Measurements from ENCODE around the gene FRG2.
"Not testable (repeated sequence)": the region's sequence is repeated elsewhere in the genome, so short reads cannot be mapped to it uniquely, and the experiment has no call there.

FRG2 gene

DNA sequence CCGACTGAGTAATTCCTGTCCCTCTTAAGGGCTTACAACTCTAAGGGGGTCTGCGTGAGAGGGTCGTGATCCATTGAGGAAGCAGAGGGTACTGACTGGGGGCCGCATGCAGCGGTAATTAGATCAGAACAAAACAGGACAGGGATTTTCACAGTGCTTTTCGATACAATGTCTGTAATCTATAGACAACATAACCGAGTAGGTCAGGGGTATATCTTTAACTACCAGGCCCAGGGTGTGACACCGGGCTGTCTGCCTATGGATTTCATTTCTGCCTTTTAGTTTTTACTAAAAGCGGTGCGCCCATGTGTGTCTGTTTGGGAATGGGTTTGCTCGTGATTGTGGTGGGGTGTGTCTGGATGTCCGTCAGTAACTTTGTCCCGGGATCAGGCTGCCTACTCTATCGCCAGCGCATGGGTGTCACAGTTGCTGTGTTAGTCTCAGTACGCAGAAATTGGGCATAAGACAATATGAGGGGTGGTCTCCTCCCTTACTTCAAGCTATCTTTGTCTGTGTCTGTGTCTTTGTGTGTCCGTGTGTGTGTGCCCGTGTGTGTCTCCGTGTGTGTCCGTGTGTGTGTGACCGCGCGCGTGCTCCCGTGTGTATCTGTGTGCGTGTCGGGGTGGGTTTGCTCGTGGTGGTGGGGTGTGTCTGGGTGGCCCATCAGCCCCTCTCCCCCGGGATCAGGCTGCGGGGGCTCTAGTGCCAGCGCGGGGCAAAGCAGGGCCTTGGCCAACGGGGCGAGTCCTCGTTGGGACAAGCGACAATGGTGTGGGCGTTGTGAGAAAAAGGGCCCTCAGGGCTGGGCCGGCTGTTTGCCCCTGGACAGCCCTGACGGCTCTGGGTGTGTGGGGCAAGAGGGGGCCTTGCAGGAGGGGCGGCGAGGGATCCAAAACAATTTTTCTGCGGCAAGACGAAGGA is 10.4 kb downstream of the FRG2 start:
- no peak for DNase-seq (ENCODE audit: low spot score)
- no peak for FAIRE-seq

DNA sequence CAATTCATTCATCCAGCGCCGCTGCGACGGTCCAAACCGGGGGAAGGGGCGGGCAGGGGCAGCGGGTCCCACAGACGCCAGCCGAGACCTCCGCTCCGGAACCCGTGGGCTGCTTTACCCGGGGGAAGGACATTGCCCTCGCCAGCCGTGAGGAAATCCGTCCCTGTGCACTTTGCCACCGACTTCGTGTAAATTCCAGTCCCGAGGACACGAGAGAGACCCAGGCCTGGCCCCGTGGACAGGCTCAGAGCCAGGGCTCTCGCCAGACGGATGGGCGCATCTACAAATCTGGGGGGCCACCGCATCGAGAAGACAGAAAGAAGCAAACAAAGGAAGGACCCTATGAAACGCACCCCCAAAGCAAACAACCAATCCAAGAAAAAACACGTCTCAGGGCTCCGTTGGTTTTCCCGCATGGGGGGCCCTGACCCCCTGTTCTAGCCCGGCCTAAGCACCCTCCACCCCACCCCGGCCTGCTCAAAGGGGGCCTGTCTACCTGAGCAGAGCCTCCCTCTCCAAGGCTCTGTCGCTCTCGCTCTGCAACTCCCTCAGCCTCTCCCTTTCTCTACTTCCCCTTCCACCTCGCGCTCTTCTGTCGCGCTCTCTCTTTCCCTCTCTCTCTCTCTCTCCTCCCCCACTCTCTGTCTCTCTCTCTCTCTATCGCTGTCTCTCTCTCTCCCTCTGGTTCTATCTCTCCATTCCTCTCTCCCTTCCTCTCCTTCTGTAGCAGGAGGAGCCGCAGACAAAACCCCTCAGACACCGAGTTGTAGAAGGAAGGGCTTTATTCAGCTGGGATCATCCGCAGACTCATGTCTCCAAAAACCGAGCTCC is 11.3 kb downstream of the FRG2 start:
- FAIRE-seq (no peak), DNase-seq (ENCODE audit: low spot score) (no peak)

DNA sequence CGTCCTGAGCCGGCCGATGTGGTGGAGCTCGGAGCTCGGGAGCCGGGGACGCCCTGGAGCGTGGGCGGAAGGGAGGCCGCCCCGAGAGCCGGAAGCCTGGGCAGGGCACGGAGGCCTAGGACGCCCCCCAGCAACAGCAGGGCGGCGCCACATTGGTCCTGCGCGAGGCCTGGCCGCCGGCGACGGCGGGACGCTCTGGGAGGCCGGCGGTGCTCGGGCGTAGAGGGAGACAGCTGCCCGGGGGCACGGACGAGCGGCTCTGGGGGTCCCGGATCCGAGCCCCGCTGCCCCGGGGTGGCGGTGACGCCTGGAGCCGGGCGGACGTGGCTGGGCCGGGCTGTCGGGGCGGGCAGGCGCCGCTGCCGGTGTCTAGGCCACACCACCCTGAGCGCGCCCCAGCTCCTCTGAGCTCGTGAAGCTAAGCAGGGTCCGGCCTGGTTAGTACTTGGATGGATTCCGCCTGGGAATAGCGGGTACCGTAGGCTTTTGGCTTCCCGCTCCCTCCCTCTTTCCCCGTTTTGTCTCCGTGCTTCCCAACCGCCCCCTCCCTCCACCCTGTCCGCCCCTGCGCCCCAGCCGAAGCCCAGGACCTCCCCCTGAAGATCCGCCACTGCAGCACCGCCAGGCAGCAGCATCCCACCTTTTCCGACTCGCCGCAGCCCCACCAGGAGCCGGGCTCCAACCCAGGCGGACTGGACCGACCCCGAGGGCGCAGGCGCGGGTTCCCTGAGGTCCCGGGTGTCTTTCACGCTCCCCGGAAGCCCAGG is 12.1 kb downstream of the FRG2 start:
- DNase-seq (ENCODE audit: low spot score) (peak; percentile 3), FAIRE-seq (no peak)

GRCh38 chr4:189989941-189990340 is 37.1 kb downstream of the FRG2 start:
- DNase-seq (ENCODE audit: low spot score); FAIRE-seq: not testable (repeated sequence)

DNA sequence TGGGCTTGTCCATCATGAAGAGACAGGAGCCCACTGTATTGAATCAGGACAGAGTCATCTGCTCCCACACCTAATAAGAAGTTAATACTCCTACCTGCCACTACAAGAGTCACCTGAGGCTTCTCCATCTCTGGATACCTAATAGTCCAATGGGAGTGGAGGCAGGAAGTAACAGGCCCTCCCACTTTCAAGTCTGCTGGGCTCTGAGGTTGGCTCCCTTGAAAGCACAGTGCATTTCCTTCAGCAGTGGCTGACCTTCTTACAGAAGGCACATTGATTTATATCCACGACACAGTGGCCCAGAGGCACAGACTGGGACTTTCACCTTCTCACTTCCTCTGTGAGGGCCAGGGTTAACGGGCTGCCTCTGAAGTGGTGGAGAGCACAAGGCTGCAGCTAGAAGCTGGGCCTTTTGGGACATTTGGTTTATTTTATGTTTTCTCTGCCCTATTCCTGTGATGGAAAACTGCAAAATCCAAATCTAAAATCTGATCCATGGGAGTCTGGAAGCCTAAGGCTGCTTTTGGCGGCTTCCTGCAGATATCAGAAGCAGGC is 38.1 kb downstream of the FRG2 start:
- DNase-seq (ENCODE audit: low spot score) (no peak), FAIRE-seq (no peak)

- DNase-seq (ENCODE audit: low spot score); FAIRE-seq: not testable (repeated sequence)
Measured at GRCh38 chr4:189985651-189986243, 41.3 kb downstream of the FRG2 start.

DNA sequence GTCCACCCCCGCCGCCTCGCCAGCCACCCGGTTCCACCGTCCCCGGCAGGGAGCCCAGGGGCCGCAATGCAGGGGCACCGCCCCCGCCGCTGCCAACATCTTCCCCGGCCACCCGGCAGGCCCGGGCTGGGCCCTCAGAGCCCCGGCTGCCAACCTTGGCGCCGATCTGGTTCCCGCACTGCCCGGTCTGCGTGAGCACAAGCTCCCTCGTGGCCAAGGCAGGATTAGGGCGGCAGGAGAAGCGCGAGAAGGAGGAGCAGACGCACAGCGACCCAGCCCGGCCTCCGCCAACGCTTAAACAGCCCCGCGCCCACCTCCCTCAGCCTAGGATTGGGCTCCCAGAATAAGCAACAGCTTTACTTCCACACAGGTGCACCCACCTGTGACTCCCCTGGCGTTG is 42.4 kb downstream of the FRG2 start:
- not testable (repeated sequence) for FAIRE-seq; DNase-seq (ENCODE audit: low spot score)

GRCh38 chr4:189983916-189984526 is 43.0 kb downstream of the FRG2 start:
- not testable (repeated sequence) for DNase-seq (ENCODE audit: low spot score); FAIRE-seq

GRCh38 chr4:189981970-189982369 is 45.1 kb downstream of the FRG2 start:
- FAIRE-seq (no peak), DNase-seq (ENCODE audit: low spot score) (no peak)

DNA sequence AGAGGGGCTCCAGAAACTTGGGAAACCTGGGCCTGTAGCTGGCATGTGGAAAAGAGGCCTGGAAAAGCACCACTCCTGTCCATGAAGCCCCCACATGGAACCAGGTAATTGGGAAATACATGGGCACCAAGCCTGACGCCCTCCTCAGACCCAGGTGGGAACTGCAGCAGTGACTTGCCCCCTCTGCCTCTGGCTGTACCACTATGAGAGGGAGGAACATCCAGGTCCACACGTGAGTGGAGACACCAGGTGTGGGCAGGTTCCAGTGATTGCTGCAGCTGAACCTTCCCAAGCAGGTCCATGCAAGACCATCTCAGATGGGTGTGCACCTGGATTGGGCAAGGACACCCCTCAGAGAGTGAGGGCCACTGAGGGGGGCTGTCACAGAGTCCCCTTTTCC is 46.8 kb downstream of the FRG2 start:
- FAIRE-seq; DNase-seq (ENCODE audit: low spot score): not testable (repeated sequence)

- no peak for FAIRE-seq
- no peak for DNase-seq (ENCODE audit: low spot score)
Measured at GRCh38 chr4:189979196-189980047, 47.6 kb downstream of the FRG2 start.
